GM21360 (cell line): Measurements from ENCODE around the gene TECPR2.
"Not testable (repeated sequence)": the region's sequence is repeated elsewhere in the genome, so short reads cannot be mapped to it uniquely, and the experiment has no call there.

Experiments used
- ATAC-seq: cut with Tn5 transposase; IDR thresholded peaks from one replicate; pipeline ENCODE4 v1.9.1; 2021; ENCODE audit warnings: mild to moderate bottlenecking, moderate library complexity; ENCODE audit not compliant: unreplicated experiment

TECPR2 gene

DNA sequence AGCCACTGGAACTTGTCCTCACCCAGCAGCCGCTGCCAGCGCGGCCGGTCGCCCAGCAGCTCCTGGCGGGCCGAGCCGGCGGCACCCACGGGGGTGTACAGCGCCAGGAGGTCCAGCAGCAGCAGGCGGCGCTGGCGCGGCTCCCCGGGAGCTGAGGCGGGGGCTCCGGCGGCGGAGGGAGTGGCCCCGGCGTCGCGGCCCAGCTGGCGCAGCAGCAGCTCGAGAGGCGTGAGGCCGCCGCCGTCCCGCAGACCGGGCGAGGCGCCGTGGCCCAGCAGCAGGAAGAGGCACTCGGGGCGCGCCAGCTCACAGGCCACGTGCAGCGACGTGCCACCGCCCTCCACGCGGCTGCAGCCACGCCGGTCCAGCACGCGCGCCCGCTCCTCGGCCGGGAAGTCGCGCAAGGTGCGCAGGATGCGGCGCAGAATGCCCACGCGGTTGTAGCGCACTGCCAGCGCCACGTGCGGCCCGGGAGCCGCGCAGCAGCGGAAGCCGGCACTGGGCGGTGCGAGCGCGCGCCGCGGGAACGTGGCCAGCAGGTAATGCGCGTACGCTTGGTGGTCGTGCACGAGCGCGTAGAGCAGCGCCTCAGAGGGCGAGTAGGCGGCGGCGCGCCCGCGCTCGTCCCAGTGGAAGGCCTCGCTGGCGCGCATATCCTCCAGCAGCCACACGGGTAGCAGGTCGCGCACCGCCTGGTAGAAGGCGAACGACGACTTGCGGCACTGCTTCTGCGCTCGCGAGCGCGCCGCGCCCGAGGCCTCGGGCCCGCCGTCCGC, 144.5 kb downstream of the TECPR2 start:
- ATAC-seq, result no peak

DNA sequence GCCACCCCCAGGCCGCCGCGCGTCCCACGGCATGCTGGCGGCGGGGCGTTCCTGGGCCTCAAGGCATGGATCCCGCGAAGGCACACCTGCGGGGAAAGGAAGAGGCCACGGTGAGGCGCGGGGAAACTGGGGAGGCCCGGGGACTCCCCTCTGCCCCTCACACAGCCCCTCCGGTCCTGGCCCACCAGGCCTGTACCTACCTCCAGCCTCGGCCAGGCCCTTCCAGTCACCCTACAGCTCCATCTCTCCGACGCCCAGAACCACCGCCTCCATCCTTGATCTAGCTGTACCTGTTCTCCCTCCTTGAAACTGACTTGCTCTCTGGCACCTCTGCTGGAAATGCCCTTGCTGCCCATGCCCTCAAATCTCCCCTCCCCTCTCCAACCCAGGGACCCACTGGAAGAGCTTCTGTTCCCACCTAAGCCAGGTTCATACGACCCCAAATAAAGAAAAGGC, 145.1 kb downstream of the TECPR2 start:
- no peak for ATAC-seq

DNA sequence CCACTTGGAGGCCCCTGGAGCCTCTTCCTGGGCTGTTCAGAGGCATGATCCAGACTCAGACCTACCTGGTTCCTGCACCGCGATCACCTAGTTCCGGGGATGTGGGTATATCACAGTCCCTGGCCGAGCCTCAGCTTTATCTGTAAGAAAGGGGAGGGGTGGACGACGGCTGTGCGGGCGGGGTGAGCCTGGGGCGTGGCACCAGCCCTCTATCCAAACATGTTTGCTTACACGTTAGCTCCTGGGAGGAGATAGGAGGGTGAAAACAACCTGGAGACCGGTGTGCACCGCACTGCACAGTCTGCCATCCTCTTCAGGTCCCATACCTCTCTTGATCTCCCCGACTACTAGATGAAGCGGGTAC, 145.7 kb downstream of the TECPR2 start:
- no peak for ATAC-seq

DNA sequence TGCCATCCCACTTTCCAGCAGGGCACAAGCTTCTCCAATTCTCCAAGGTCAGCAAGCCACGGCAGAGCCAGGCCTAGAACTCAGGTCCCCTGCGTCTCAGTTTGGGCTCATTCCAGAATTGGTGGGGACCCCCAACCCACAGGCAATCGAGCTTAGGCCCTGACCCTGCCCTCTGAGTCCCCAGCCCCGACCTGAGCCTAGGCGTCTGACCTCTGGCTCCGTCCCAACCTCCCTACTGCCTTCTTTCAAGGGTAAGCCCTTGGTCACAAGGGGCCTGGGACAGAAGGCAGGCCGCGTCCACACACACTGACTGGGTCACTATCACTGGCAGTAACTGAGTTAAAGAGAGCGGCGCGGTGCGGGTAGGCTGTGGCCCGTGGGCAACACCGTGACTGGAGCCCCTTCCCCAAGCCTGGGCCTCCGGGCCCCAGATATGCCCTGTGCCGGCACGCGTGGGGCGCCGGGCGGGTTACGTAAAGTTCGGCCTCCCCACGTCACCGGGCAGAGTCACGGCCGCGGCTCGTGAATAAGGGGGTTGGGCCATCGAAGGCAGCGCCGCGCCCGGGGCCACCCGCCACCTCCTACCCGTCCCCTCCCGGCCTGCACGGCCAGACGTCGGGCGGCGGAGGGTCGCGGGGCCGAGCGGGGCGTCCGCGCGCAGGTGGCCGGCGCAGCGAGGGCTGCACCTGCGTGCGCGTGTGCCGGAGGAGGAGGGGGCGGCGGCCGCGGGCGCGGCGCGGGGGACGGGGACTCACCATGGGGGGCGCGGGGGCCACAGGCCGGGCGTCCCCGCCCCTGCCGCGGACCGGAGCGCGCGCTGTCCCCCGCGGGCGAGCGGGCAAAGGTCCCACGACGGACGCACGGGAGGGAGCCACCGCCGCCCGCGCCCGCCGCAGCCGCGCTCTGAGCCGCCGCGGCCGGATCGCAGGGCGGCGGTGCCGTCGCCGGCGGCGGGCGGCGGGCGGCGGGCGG, 146.3 kb downstream of the TECPR2 start:
- peak; percentile 10 for ATAC-seq

GRCh38 chr14:102509746-102510615, 147.2 kb downstream of the TECPR2 start, which contains the start of gene ANKRD9:
TSS of gene ANKRD9 (minus strand) at chr14:102509776. CDS start at chr14:102507889, 1,887 bp downstream.
- peak; percentile 80 for ATAC-seq

- ATAC-seq, result no peak
These were observed 148.1 kb downstream of the TECPR2 start for GRCh38 chr14:102510616-102511520.

GRCh38 chr14:102511538-102511937, 148.8 kb downstream of the TECPR2 start:
- no peak for ATAC-seq

GRCh38 chr14:102512793-102513300, 150.1 kb downstream of the TECPR2 start:
- ATAC-seq, result no peak

- ATAC-seq, result no peak
These were observed 151.4 kb downstream of the TECPR2 start for GRCh38 chr14:102513899-102514772.

GRCh38 chr14:102514987-102515733, 152.4 kb downstream of the TECPR2 start:
- ATAC-seq, result no peak

- peak; percentile 77 for ATAC-seq
These were observed 154.0 kb downstream of the TECPR2 start for GRCh38 chr14:102516531-102517391.

GRCh38 chr14:102517392-102518062, 154.8 kb downstream of the TECPR2 start:
- peak; percentile 19 for ATAC-seq

GRCh38 chr14:102518063-102518648, 155.4 kb downstream of the TECPR2 start:
- ATAC-seq, result no peak

DNA sequence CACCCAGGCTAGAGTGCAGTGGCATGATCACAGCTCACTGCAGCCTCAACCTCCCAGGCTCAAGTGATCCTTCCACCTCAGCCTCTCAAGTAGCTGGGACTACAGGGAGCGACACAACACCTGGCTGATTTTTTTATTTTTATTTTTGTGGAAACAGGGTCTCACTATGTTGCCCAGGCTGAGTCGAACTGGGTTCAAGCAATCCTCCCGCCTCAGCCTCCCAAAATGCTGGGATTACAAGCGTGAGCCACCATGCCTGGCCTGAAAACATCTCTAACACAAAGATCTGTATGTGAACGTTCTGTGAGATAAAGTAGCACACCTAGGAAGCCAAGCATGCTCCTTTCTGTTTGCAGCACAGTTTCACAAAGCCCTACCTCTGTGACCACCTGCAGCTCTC, 157.0 kb downstream of the TECPR2 start:
- ATAC-seq, result not testable (repeated sequence)

- no peak for ATAC-seq
These were observed 160.4 kb downstream of the TECPR2 start for GRCh38 chr14:102523200-102523568.
